Esophagus squamous epithelium (tissue), 5 donors: ENCODE results near the gene PDE4C. TPM values are rescaled to one million over a fixed set of nuclear protein-coding genes. Genes with fewer than 3 reads are reported as not detected.

Experiments
- DNase-seq: peaks from one replicate; lab custom pipeline; 2025; lab: John Stamatoyannopoulos, UW
- H3K27ac ChIP-seq, 4 donors: fragments of 200-600 bp; sonication (generic); one replicate each; pipeline ENCODE4 v1.5.1; 2016 to 2019; ENCODE audit warnings: mild to moderate bottlenecking in 1 of 4
- H3K27me3 ChIP-seq, 4 donors: fragments of 200-600 bp; sonication (generic); 1 replicate in 3 of 4; 2 replicates in 1 of 4; pipeline versions ENCODE4 v1.5.1 to v1.6.0; 2017 to 2021; ENCODE audit warnings: antibody characterized with exemption in 1 of 4
- H3K36me3 ChIP-seq, 3 donors: fragments of 200-600 bp; sonication (generic); one replicate each; pipeline ENCODE4 v1.5.1; 2016 to 2019
- H3K4me1 ChIP-seq, 3 donors: fragments of 200-600 bp; sonication (generic); one replicate each; pipeline ENCODE4 v1.5.1; 2017 to 2019
- H3K4me3 ChIP-seq, 4 donors: fragments of 200-600 bp; sonication (generic); 1 replicate in 3 of 4; 2 replicates in 1 of 4; pipeline ENCODE4 v1.5.1; 2016 to 2019; ENCODE audit warnings: mild to moderate bottlenecking in 2 of 4, moderate library complexity in 1 of 4
- H3K9me3 ChIP-seq, 3 donors: fragments of 200-600 bp; sonication (generic); one replicate each; pipeline ENCODE4 v1.5.1; 2016 to 2019
- POLR2A ChIP-seq, 4 donors: fragments of 450-650 bp; IDR thresholded peaks; one replicate each; pipeline ENCODE4 v1.6.1; 2017; ENCODE audit warnings: antibody characterized with exemption in 4 of 4, mild to moderate bottlenecking in 4 of 4, moderate library complexity in 3 of 4
- WGBS, 2 donors: methylation state at CpG; one replicate each; pipeline ENCODE4 v1.1.5; 2018; 5-methylcytosine and 5-hydroxymethylcytosine counted together
- intact Hi-C: fragments of 100-400 bp; cut with DNase I; formaldehyde crosslinking; loops from one replicate; pipeline ENCODE4 v1.15.0; 2022
- total RNA-seq, 4 donors: library from RNA; depleted of rRNA; stranded (reverse); fragments of >200 nt; gene quantifications; one replicate each; pipeline ENCODE4 v1.1.0, GENCODE V29; 2016
- TF ChIP-seq, protein P1 (sequence below), 6 experiments: fragments of 450-650 bp in 4 of 6; fragments of 200-600 bp in 2 of 6; sonication (generic) in 2 of 6; IDR thresholded peaks; one replicate each; pipeline ENCODE4 v1.5.1; 2016 to 2019; ENCODE audit warnings: antibody characterized with exemption in 6 of 6, mild to moderate bottlenecking in 4 of 6, moderate library complexity in 4 of 6
- donor health status: DM: yes; HTN: yes; CAD: no.

The PDE4C gene
- total RNA-seq, 4 donors from 2014 or later = 0.76 TPM; not detected in 3

DNA sequence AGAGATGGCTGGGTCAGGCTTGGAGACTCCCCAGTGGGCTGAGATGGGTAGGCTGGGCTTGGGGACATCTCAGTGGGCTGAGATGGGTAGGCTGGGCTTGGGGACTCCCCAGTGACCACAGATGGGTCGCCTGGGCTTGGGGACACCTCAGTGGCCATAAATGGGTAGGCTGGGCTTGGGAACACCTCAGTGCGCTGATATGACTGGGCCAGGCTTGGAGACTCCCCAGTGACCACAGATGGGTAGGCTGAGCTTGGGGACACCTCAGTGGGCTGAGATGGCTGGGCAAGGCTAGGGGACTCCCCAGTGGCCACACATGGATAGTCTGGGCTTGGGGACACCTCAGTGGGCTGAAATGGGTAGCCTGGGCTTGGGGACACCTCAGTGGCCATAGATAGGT is 35.2 kb upstream of the PDE4C start:
- H3K27ac ChIP-seq = no peak overlapping the region
- H3K27me3 ChIP-seq = no peaks in the 10 kb centered on the region
- DNase-seq = no peak
- H3K9me3 ChIP-seq = no peaks in the 10 kb centered on the region
- no peak for TF ChIP-seq POLR2A (IDR thresholded peaks at IDR 0.05)
- TF ChIP-seq, protein P1, sequence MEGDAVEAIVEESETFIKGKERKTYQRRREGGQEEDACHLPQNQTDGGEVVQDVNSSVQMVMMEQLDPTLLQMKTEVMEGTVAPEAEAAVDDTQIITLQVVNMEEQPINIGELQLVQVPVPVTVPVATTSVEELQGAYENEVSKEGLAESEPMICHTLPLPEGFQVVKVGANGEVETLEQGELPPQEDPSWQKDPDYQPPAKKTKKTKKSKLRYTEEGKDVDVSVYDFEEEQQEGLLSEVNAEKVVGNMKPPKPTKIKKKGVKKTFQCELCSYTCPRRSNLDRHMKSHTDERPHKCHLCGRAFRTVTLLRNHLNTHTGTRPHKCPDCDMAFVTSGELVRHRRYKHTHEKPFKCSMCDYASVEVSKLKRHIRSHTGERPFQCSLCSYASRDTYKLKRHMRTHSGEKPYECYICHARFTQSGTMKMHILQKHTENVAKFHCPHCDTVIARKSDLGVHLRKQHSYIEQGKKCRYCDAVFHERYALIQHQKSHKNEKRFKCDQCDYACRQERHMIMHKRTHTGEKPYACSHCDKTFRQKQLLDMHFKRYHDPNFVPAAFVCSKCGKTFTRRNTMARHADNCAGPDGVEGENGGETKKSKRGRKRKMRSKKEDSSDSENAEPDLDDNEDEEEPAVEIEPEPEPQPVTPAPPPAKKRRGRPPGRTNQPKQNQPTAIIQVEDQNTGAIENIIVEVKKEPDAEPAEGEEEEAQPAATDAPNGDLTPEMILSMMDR (IDR thresholded peaks at IDR 0.05) = no peak
- no CpG with 5 or more reads among the region's 2 CpGs for WGBS, 2 donors
- no peak overlapping the region for H3K4me3 ChIP-seq
- H3K4me1 ChIP-seq = no peaks in the 10 kb centered on the region
- intact Hi-C loops = no loop called here
- peaks cover 4 to 44% (median 7%) of the 10 kb centered on the region in 3 donors for H3K36me3 ChIP-seq

DNA sequence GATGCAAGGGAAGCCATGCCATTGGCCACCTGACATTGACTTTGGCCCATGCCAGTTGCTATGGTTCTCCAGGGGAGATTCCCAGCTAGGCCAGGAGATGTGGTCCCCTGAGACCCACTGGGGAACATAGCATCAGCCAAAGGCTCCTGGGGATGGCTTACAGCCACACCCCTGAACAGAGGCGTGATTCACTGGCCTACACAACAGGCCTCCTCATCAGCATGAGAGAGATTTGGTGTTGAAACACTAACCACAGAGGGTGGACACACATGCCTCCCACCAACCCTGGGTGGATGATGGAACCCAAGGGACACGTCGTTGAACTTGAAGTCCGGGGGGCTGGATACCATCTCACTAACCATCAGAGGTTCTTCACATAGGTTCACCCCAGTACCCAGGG is 33.7 kb upstream of the PDE4C start:
- no peak for DNase-seq
- intact Hi-C loops = loop anchor here (5.0 to 10.0 kb wide), 2 partner anchors 63 to 145 kb away; no protein-coding TSS in a partner anchor
- Histone ChIP-seq H3K36me3 (peaks cover 0 to 28% (median 0%) of the 10 kb centered on the region in 3 donors), H3K27me3 (peaks cover 0 to 10% (median 0%) of the 10 kb centered on the region in 4 donors), H3K9me3 (no peaks in the 10 kb centered on the region), H3K27ac (no peak overlapping the region), H3K4me3 (no peak overlapping the region), H3K4me1 (peaks cover under 1 to 10% (median 5%) of the 10 kb centered on the region in 3 donors)
- 96% methylated on average over 3 of the region's 4 CpGs; no CpG with 5 or more reads in 1 of the 2 donors for WGBS, 2 donors
- TF ChIP-seq, protein P1 (IDR thresholded peaks at IDR 0.05) = no peak
- TF ChIP-seq POLR2A (IDR thresholded peaks at IDR 0.05) = no peak

DNA sequence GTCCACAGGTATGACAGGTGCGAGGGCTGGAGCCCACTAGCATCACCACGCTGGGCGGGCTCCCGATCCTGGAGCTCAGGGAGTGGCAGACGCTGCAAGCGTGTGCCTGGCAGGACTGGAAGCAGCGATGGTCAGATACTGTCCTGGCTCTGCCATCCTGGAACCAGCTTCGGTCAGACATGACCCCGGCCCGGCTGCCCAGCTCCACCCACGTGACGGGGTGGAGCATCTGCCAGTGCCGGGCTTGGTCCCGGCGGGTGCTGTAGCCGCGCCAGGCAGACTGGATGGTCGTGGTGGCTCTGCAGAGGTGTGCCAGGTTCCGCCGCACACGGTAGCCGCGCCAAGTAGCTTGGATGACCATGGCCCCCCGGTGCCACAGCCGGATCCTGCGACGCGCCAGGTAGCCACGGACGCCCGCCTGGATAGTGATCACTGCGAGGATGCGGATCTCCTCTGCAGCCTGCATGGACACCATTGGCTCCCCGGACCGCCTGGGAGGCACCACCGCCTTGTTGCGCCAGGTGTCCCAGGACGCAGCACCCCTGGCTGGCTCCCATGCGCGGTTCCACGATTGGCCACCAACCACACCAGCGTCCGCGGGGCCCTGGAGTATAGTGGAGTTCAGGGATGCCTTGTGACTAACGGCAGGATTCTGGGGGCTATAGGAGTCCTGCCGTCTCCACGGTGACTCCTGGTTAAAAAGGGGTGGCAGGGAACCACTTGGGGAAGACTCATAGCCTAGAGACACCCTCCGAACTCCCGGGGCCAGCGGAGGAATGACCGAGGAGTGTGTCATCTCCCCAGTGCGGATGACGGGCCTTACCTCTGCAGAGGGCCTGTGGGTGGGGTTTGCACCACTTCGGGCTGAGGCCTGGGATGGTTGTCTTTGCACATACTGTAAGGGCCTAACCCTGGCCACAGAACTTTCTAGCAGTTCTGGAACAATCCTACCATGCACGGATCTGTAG is 31.5 kb upstream of the PDE4C start:
- TF ChIP-seq POLR2A (IDR thresholded peaks at IDR 0.05) = no peak
- TF ChIP-seq, protein P1 (IDR thresholded peaks at IDR 0.05) = no peak
- H3K27me3 ChIP-seq = peaks cover 0 to 12% (median 0%) of the 10 kb centered on the region in 4 donors
- H3K4me3 ChIP-seq = no peak overlapping the region
- no peaks in the 10 kb centered on the region for H3K9me3 ChIP-seq
- H3K4me1 ChIP-seq = peaks cover 5 to 30% (median 7%) of the 10 kb centered on the region in 3 donors
- no peak for DNase-seq
- WGBS, 2 donors = 87 to 90% methylated on average over 2 to 11 of the region's 55 CpGs
- intact Hi-C loops = loop anchor here (5.0 to 10.0 kb wide), 2 partner anchors 60 to 143 kb away; no protein-coding TSS in a partner anchor
- peaks cover 0 to 12% (median 0%) of the 10 kb centered on the region in 3 donors for H3K36me3 ChIP-seq
- no peak overlapping the region for H3K27ac ChIP-seq

DNA sequence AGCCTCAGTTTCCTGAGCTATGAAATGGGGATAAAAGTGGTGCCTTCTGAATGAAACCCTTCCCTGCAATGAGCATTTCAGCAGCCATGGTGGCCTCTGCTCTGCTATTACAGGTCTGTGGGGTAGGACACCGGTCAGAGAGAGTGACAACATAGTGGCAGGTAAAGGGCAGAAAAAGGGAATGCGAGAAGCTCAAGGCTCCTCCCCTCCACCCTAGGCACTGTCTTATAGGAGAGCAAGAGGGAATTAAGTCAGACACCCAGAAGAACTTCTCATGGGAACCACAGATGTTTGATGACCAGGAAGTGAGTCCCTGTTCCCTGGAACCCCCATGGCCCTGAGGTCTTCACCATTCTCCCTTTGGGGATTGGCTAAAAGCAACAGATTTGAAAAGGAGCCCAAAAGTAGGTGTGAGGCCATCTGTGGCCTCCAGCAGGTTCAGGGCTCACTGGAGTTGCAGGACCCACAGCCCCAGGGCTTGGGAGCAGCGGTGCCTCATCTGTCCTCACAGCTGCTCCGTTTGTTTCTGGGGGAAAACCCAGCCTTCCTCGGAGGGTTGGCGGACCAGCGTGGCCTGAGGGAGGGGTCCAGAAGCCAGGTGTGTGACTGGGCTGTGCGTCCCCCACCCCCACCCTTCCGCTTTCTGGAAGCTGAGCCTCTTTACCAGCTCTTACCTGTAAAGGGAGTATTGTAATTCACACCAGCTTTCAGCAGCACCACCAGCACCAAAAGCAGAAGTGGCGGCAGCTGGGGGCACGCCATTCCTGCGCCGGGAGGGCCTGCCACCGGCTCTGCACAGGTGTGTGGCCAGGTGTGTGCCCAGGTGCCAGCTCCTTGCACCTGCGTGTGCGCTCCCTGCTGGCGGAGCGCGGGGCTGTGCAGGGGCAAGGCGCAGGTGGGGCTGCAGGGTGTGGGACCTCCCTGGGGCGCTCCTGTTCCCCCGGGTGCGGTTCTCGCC is 28.6 kb upstream of the PDE4C start:
- peak overlapping the region in 3 of 4 donors; percentile 1 to 21 (median 18) for H3K4me3 ChIP-seq
- intact Hi-C loops = loop anchor here (5.0 to 10.0 kb wide), 2 partner anchors 58 to 140 kb away; no protein-coding TSS in a partner anchor

More for the DNA sequence above, 28.6 kb upstream of the PDE4C start:
- WGBS, 2 donors = 11 to 53% methylated on average over 5 to 14 of the region's 24 CpGs
- H3K27me3 ChIP-seq = peaks cover 0 to 12% (median 0%) of the 10 kb centered on the region in 4 donors
- peak overlapping the region in 3 of 4 donors; percentile 71 to 80 (median 75) for H3K27ac ChIP-seq
- no peak for TF ChIP-seq POLR2A (IDR thresholded peaks at IDR 0.05)
- TF ChIP-seq, protein P1 (IDR thresholded peaks at IDR 0.05) = peak in 5 of 6 experiments; percentile 11 to 64 (median 48)
- peaks cover 0 to 12% (median 0%) of the 10 kb centered on the region in 3 donors for H3K36me3 ChIP-seq
- no peaks in the 10 kb centered on the region for H3K9me3 ChIP-seq
- H3K4me1 ChIP-seq = peaks cover 5 to 39% (median 7%) of the 10 kb centered on the region in 3 donors
- DNase-seq = no peak
